H1 (cell line): ENCODE data around the gene TRIM40. TPM values are rescaled to one million over a fixed set of nuclear protein-coding genes. Genes with fewer than 3 reads are reported as not detected.

Source experiments
- CTCF ChIA-PET: fragments of 300-600 bp; sonication (Branson Sonifier 250); formaldehyde crosslinking; loops from one replicate; lab custom pipeline; 2021; ENCODE audit not compliant: partially characterized antibody; lab: Charles Lee
- POLR2A ChIA-PET: fragments of 300-600 bp; sonication (Branson Sonifier 250); formaldehyde crosslinking; loops from one replicate; lab custom pipeline; 2021; ENCODE audit warnings: inconsistent platforms; ENCODE audit not compliant: partially characterized antibody; lab: Charles Lee
- DNase-seq, 2 experiments: peaks; one replicate each; pipeline versions ENCODE4 v3.0.0 to v3.0.0-alpha.2; 2010 to 2022; ENCODE audit warnings: low spot score in 2 of 2, low read depth in 1 of 2, mixed read lengths in 1 of 2
- FAIRE-seq: peaks from 2 replicates; lab custom pipeline; 2011; peaks lifted over from hg19 to GRCh38; lab: Jason Lieb, UNC
- H2AFZ ChIP-seq: 2 replicates; pipeline ENCODE4 v1.8.1; 2012; ENCODE audit warnings: low read length, inconsistent platforms
- H2AK5ac ChIP-seq: 2 replicates; pipeline ENCODE4 v1.6.1; 2013; ENCODE audit warnings: low read depth, low read length
- H2BK120ac ChIP-seq: replicated peaks from 2 replicates; pipeline ENCODE3; 2013; ENCODE audit warnings: low read depth, low read length, inconsistent platforms
- H2BK12ac ChIP-seq: 2 replicates; pipeline ENCODE4 v1.6.1; 2013; ENCODE audit warnings: low read depth, low read length
- H2BK15ac ChIP-seq: 2 replicates; pipeline ENCODE4 v1.6.1; 2013; ENCODE audit warnings: low read length
- H2BK20ac ChIP-seq: 2 replicates; pipeline ENCODE4 v1.6.1; 2013; ENCODE audit warnings: low read length
- H2BK5ac ChIP-seq: 2 replicates; pipeline ENCODE4 v1.6.1; 2013; ENCODE audit warnings: low read depth, low read length
- H3K14ac ChIP-seq: 2 replicates; pipeline ENCODE4 v1.6.1; 2013; ENCODE audit warnings: inconsistent platforms; ENCODE audit not compliant: insufficient read length
- H3K18ac ChIP-seq: 2 replicates; pipeline ENCODE4 v1.6.1; 2013; ENCODE audit warnings: low read length; ENCODE audit errors: extremely low read depth
- H3K23ac ChIP-seq: 2 replicates; pipeline ENCODE4 v1.6.1; 2013; ENCODE audit warnings: inconsistent platforms; ENCODE audit not compliant: insufficient read length
- H3K23me2 ChIP-seq: 2 replicates; pipeline ENCODE4 v1.6.1; 2013; ENCODE audit warnings: low read depth, low read length
- H3K27ac ChIP-seq: 2 replicates; pipeline ENCODE4 v1.6.1; 2011; ENCODE audit warnings: low read depth, low read length, inconsistent platforms
- H3K27me3 ChIP-seq, 4 experiments: replicated peaks in 1 of 4; 1 replicate in 1 of 4; 2 replicates in 3 of 4; pipeline versions ENCODE4 v1.6.1 to v1.8.1; 2011 to 2013; ENCODE audit warnings: low read length in 3 of 4, mild to moderate bottlenecking in 3 of 4, inconsistent platforms in 2 of 4, mixed read lengths in 2 of 4, moderate library complexity in 1 of 4; ENCODE audit not compliant: control insufficient read depth in 3 of 4, insufficient read depth in 3 of 4; ENCODE audit errors: extremely low read depth in 1 of 4
- H3K36me3 ChIP-seq, 4 experiments: 2 replicates each; pipeline versions ENCODE4 v1.6.1 to v1.8.1; 2011 to 2013; ENCODE audit warnings: mild to moderate bottlenecking in 4 of 4, low read length in 3 of 4, moderate library complexity in 2 of 4, control low read depth in 1 of 4, inconsistent platforms in 1 of 4; ENCODE audit not compliant: insufficient read depth in 4 of 4, control insufficient read depth in 2 of 4
- H3K4ac ChIP-seq: replicated peaks from 2 replicates; pipeline ENCODE3; 2013; ENCODE audit warnings: low read length, low read depth, mixed read lengths, inconsistent platforms; ENCODE audit not compliant: insufficient read length
- H3K4me1 ChIP-seq, 4 experiments: replicated peaks in 1 of 4; 1 replicate in 1 of 4; 2 replicates in 3 of 4; pipeline versions ENCODE4 v1.6.1 to v1.8.1; 2011 to 2013; ENCODE audit warnings: low read length in 3 of 4, inconsistent platforms in 2 of 4, mixed read lengths in 1 of 4; ENCODE audit not compliant: insufficient read depth in 4 of 4, control insufficient read depth in 3 of 4
- H3K4me2 ChIP-seq, 2 experiments: 2 replicates each; pipeline versions ENCODE4 v1.6.1 to v1.8.1; 2011 to 2013; ENCODE audit warnings: low read depth in 2 of 2, low read length in 2 of 2, control low read depth in 1 of 2, inconsistent platforms in 1 of 2, mild to moderate bottlenecking in 1 of 2; ENCODE audit not compliant: insufficient read depth in 1 of 2
- H3K4me3 ChIP-seq, 4 experiments: fragments of 200-600, 300-600 bp in 1 of 4; sonication (generic), shearing (Covaris generic), sonication (Bioruptor Twin) in 1 of 4; 2 replicates each; pipeline versions ENCODE4 v1.5.1 to v1.8.1; 2011 to 2016; ENCODE audit warnings: low read length in 4 of 4, low read depth in 3 of 4, control low read depth in 2 of 4, inconsistent platforms in 2 of 4, mild to moderate bottlenecking in 2 of 4, mixed read lengths in 1 of 4, moderate library complexity in 1 of 4; ENCODE audit not compliant: insufficient read depth in 2 of 4; ENCODE audit errors: extremely low read depth in 1 of 4
- H3K56ac ChIP-seq: replicated peaks from 2 replicates; pipeline ENCODE3; 2013; ENCODE audit warnings: low read depth, mild to moderate bottlenecking, mixed read lengths, low read length, inconsistent platforms; ENCODE audit not compliant: insufficient read length
- H3K79me1 ChIP-seq: 2 replicates; pipeline ENCODE4 v1.6.1; 2013; ENCODE audit warnings: low read depth, low read length, control low read depth
- H3K79me2 ChIP-seq, 2 experiments: 2 replicates each; pipeline versions ENCODE4 v1.6.1 to v1.8.1; 2012 to 2013; ENCODE audit warnings: low read length in 2 of 2, mild to moderate bottlenecking in 2 of 2, inconsistent platforms in 1 of 2; ENCODE audit not compliant: insufficient read depth in 2 of 2, control insufficient read depth in 1 of 2
- H3K9ac ChIP-seq, 4 experiments: replicated peaks in 1 of 4; 1 replicate in 1 of 4; 2 replicates in 3 of 4; pipeline versions ENCODE4 v1.6.1 to v1.8.1; 2011 to 2013; ENCODE audit warnings: low read depth in 3 of 4, low read length in 3 of 4, control low read depth in 2 of 4, mild to moderate bottlenecking in 2 of 4, moderate library complexity in 2 of 4, inconsistent platforms in 1 of 4; ENCODE audit errors: extremely low read depth in 1 of 4
- H3K9me3 ChIP-seq, 2 experiments: 2 replicates each; pipeline versions ENCODE4 v1.6.1 to v1.8.1; 2012 to 2013; ENCODE audit warnings: mild to moderate bottlenecking in 2 of 2, moderate library complexity in 2 of 2, control low read depth in 1 of 2, inconsistent platforms in 1 of 2, low read depth in 1 of 2, low read length in 1 of 2, mixed read lengths in 1 of 2; ENCODE audit not compliant: insufficient read depth in 2 of 2
- H4K20me1 ChIP-seq, 2 experiments: replicated peaks in 1 of 2; 2 replicates each; pipeline versions ENCODE3 to v1.8.1; 2011 to 2013; ENCODE audit warnings: inconsistent platforms in 2 of 2, low read length in 2 of 2, mild to moderate bottlenecking in 1 of 2; ENCODE audit not compliant: insufficient read depth in 2 of 2, control insufficient read depth in 1 of 2
- H4K5ac ChIP-seq: 2 replicates; pipeline ENCODE4 v1.6.1; 2013; ENCODE audit warnings: low read length, low read depth, mixed read lengths, inconsistent platforms; ENCODE audit not compliant: insufficient read length
- H4K8ac ChIP-seq: 2 replicates; pipeline ENCODE4 v1.8.0; 2013; ENCODE audit warnings: mild to moderate bottlenecking, moderate library complexity, low read length, inconsistent platforms; ENCODE audit not compliant: insufficient read depth; ENCODE audit errors: extremely low read depth
- H4K91ac ChIP-seq: replicated peaks from 2 replicates; pipeline ENCODE3; 2013; ENCODE audit warnings: low read length, mixed read lengths, inconsistent platforms; ENCODE audit not compliant: insufficient read length
- BCL11A ChIP-seq, 2 experiments: IDR thresholded peaks; one replicate each; pipeline ENCODE4 v1.6.1; 2011; ENCODE audit warnings: low read depth in 2 of 2, low read length in 2 of 2, mild to moderate bottlenecking in 2 of 2
- EGR1 ChIP-seq: IDR thresholded peaks from 2 replicates; pipeline ENCODE4 v1.6.1; 2011; ENCODE audit warnings: low read depth, low read length, borderline replicate concordance
- EZH2 ChIP-seq: fragments of 200-600 bp; sonication (generic); IDR thresholded peaks from 2 replicates; pipeline ENCODE4 v1.7.1; 2012; ENCODE audit warnings: low read depth, mild to moderate bottlenecking, moderate library complexity, low read length, inconsistent platforms; ENCODE audit not compliant: severe bottlenecking
- JUN ChIP-seq: IDR thresholded peaks from 2 replicates; pipeline ENCODE4 v1.6.1; 2011; ENCODE audit warnings: low read depth, mild to moderate bottlenecking, improper control_type of control experiment, low read length
- KDM5A ChIP-seq: fragments of 200-600 bp; IDR thresholded peaks from 2 replicates; pipeline ENCODE4 v1.7.1; 2012; ENCODE audit warnings: mild to moderate bottlenecking, low read length, inconsistent platforms, mixed read lengths
- POLR2AphosphoS5 ChIP-seq: IDR thresholded peaks from 2 replicates; pipeline ENCODE4 v1.6.1; 2011; ENCODE audit warnings: low read depth, low read length
- RBBP5 ChIP-seq: IDR thresholded peaks from 2 replicates; pipeline ENCODE4 v1.7.1; 2012; ENCODE audit warnings: low read depth, mild to moderate bottlenecking, inconsistent platforms, low read length, moderate library complexity, borderline replicate concordance
- RFX5 ChIP-seq: IDR thresholded peaks from 2 replicates; pipeline ENCODE4 v1.6.1; 2011; ENCODE audit warnings: low read depth, low read length, improper control_type of control experiment, borderline replicate concordance
- SP2 ChIP-seq: IDR thresholded peaks from 2 replicates; pipeline ENCODE4 v1.6.1; 2012; ENCODE audit warnings: mild to moderate bottlenecking, low read length, inconsistent platforms
- TAF1 ChIP-seq: IDR thresholded peaks from 2 replicates; pipeline ENCODE4 v1.6.1; 2011; ENCODE audit warnings: mild to moderate bottlenecking, low read depth, low read length
- TCF12 ChIP-seq: IDR thresholded peaks from 2 replicates; pipeline ENCODE4 v1.6.1; 2011; ENCODE audit warnings: low read depth, mild to moderate bottlenecking, low read length
- ZNF274 ChIP-seq: IDR thresholded peaks from 2 replicates; pipeline ENCODE4 v1.7.0; 2012; ENCODE audit warnings: low read length, borderline replicate concordance; ENCODE audit errors: extremely low read depth
- WGBS, 2 experiments: shearing (Covaris generic) in 1 of 2; methylation state at CpG; one replicate each; pipeline versions ENCODE4 v1.1.6 to v1.1.7; 2013 to 2015; ENCODE audit warnings: low lambda C conversion rate in 2 of 2, mixed read lengths in 2 of 2, inconsistent platforms in 1 of 2, low coverage in 1 of 2, missing lambda C conversion rate in 1 of 2; ENCODE audit not compliant: insufficient replicate concordance in 2 of 2, insufficient coverage in 1 of 2, insufficient read length in 1 of 2; ENCODE audit errors: extremely low coverage in 1 of 2, missing lambda C conversion rate in 1 of 2; 5-methylcytosine and 5-hydroxymethylcytosine counted together
- polyA plus RNA-seq, 7 experiments: library from polyadenylated mRNA; depleted of rRNA in 3 of 7; stranded (reverse) in 5 of 7; unstranded in 2 of 7; fragments of >200 nt in 5 of 7; fragments of 200-250 nt in 2 of 7; gene quantifications; 1 replicate in 5 of 7; 2 replicates in 1 of 7; 4 replicates in 1 of 7; pipeline versions ENCODE4 v1.2.1 to v1.2.3, GENCODE V29; 2011 to 2013; ENCODE audit warnings: missing spikeins in 2 of 7, mixed read lengths in 2 of 7
- total RNA-seq: library from RNA; stranded (reverse); fragmentation: NEBNext Ultra II Directional; extraction: Animal tissue kit (Norgen Biotek cat#: 25700); gene quantifications from 2 replicates; pipeline ENCODE4 v1.2.1, GENCODE V29; 2021
- TF ChIP-seq, protein P1 (sequence below): IDR thresholded peaks from 2 replicates; pipeline ENCODE4 v1.6.1; 2012; ENCODE audit warnings: low read length, inconsistent platforms

The TRIM40 gene
- total and polyA plus RNA-seq, 2 of the 8 experiments (the other 6 are each of a cell fraction or from before 2014, with no cell fraction given): not detected

- H4K8ac ChIP-seq: no peak overlapping the region
- H2AK5ac ChIP-seq: no peak overlapping the region
- ChIA-PET POLR2A (no interaction called here), CTCF (interaction anchor here (0.6 to 1.0 kb wide), 3 partner anchors 11 to 562 kb away, joined by 3 to 4 read pairs (median 3); no protein-coding TSS in a partner anchor)
- no peak overlapping the region for H3K56ac ChIP-seq
- 0 out of 7 replicates have a peak, but pooled peaks cover 0 to 3% (median 0%) of the 10 kb centered on the region in 4 experiments for H3K27me3 ChIP-seq
- no peaks in the 10 kb centered on the region for H3K23me2 ChIP-seq
- no peak overlapping the region for H4K91ac ChIP-seq
- no peak overlapping the region for H3K27ac ChIP-seq
- H3K4ac ChIP-seq: no peak overlapping the region
- H2BK5ac ChIP-seq: no peak overlapping the region
- no peak overlapping the region for H3K4me3 ChIP-seq
- no peak for TF ChIP-seq KDM5A
- no peak for TF ChIP-seq EZH2
- TF ChIP-seq RFX5: no peak
- TF ChIP-seq POLR2AphosphoS5: no peak
- TF ChIP-seq, protein P1, sequence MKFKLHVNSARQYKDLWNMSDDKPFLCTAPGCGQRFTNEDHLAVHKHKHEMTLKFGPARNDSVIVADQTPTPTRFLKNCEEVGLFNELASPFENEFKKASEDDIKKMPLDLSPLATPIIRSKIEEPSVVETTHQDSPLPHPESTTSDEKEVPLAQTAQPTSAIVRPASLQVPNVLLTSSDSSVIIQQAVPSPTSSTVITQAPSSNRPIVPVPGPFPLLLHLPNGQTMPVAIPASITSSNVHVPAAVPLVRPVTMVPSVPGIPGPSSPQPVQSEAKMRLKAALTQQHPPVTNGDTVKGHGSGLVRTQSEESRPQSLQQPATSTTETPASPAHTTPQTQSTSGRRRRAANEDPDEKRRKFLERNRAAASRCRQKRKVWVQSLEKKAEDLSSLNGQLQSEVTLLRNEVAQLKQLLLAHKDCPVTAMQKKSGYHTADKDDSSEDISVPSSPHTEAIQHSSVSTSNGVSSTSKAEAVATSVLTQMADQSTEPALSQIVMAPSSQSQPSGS: no peak
- TF ChIP-seq TCF12: no peak
- no peak for TF ChIP-seq SP2
- TF ChIP-seq BCL11A (IDR thresholded peaks at IDR 0.05; ENCODE audit: low read depth in 2 of 2, low read length in 2 of 2): no peak
- TF ChIP-seq JUN: no peak
- no peak for TF ChIP-seq EGR1
- TF ChIP-seq ZNF274: no peak
- no peak for TF ChIP-seq TAF1
- TF ChIP-seq RBBP5: no peak
- no peak overlapping the region for H2BK15ac ChIP-seq
- no peak overlapping the region for H3K18ac ChIP-seq
- no peak for FAIRE-seq
- H3K79me1 ChIP-seq: no peaks in the 10 kb centered on the region
- H4K5ac ChIP-seq: no peak overlapping the region
- no peak overlapping the region for H2BK120ac ChIP-seq
- H3K36me3 ChIP-seq: no peaks in the 10 kb centered on the region
- H3K4me2 ChIP-seq: no peak overlapping the region
- no peaks in the 10 kb centered on the region for H3K9me3 ChIP-seq
- H3K9ac ChIP-seq: no peak overlapping the region
- no peak for DNase-seq
- WGBS, 2 experiments: 83% methylated on average over 3 of the region's 3 CpGs; no CpG with 5 or more reads in 1 of the 2 experiments
- no peak overlapping the region for H2AFZ ChIP-seq
- H3K23ac ChIP-seq: no peak overlapping the region
- no peak overlapping the region for H2BK20ac ChIP-seq
- H3K79me2 ChIP-seq: no peaks in the 10 kb centered on the region
- no peak overlapping the region for H2BK12ac ChIP-seq
- H3K4me1 ChIP-seq: peaks cover 0 to 4% (median 0%) of the 10 kb centered on the region in 4 experiments; a peak in 2 of 7 replicates
- no peak overlapping the region for H3K14ac ChIP-seq
- no peaks in the 10 kb centered on the region for H4K20me1 ChIP-seq
Observed at GRCh38 chr6:30142665-30143064, 6.7 kb downstream of the TRIM40 start.
